ENCODE measurements around the gene NBDY. TPM values are rescaled to one million over a fixed set of nuclear protein-coding genes. Genes with fewer than 3 reads are reported as not detected.

The NBDY gene, protein sequence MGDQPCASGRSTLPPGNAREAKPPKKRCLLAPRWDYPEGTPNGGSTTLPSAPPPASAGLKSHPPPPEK
- total RNA-seq, result 3.3 and 6.2 TPM in 2 replicates

DNA sequence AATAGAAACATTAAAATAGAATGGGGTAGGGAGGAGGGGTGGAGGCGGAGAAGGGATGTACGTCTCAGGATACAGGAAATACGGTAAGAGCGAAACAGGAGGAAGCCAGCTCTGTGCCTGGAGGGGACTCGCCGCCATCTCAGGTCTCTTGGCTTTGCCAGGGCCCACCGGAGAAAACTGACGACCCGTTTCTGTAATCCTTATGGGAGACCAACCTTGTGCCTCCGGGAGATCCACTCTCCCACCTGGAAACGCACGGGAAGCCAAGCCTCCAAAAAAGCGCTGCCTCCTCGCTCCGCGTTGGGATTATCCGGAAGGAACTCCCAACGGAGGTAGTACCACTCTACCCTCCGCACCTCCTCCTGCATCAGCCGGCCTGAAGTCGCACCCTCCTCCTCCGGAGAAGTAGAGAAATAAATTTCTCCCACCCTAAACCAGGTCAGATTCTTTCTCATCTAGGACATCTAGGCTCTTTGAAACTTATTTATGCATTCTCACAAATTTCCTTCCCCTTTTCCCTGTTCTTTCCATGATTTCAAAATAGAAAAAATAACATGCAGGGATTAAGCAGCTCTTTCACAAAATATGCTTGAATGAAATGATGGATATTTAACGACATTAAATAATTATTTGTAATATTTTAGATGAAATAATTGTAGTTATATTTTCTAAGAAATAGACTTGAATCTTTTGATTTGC lies at the start of gene NBDY:
Gene NBDY, plus strand, starts transcription at position 92 of the 699 bp plus-strand sequence. Its CDS starts 111 bp downstream, at position 203.

Other genes with a start within 250 kb of the NBDY start
- gene UBQLN2, start 165.6 kb upstream of the NBDY start, total RNA-seq, result 3.6 and 4.5 TPM in 2 replicates

All from epithelial cell of umbilical artery (primary cell).